PC-9 (cell line): ENCODE data around the gene SHOC2. TPM values are rescaled to one million over a fixed set of nuclear protein-coding genes. Genes with fewer than 3 reads are reported as not detected.

Experiments used
- BruUV-seq: library from RNA; stranded (reverse); fragments of 400-500 nt; replicated peaks from 2 replicates; lab custom pipeline; 2021; lab: Mats Ljungman, UMichigan
- CTCF ChIA-PET: fragments of 300-600 bp; sonication (Branson Sonifier 250); formaldehyde crosslinking; loops from one replicate; lab custom pipeline; 2022; ENCODE audit warnings: antibody characterized with exemption; lab: Charles Lee
- POLR2A ChIA-PET: fragments of 300-600 bp; sonication (Branson Sonifier 250); formaldehyde crosslinking; loops from one replicate; lab custom pipeline; 2022; ENCODE audit warnings: antibody characterized with exemption; ENCODE audit not compliant: unreplicated experiment; lab: Charles Lee
- DNase-seq, 2 experiments: peaks; one replicate each; pipeline versions ENCODE4 v3.0.0 to v3.0.0-alpha.2; 2015 to 2022; ENCODE audit warnings: mixed read lengths in 1 of 2
- H2AFZ ChIP-seq: fragments of 200-600 bp; sonication (generic); 2 replicates; pipeline ENCODE4 v1.8.1; 2017; ENCODE audit warnings: antibody characterized with exemption
- H3F3A ChIP-seq: fragments of 200-600 bp; sonication (generic); 2 replicates; pipeline ENCODE4 v1.8.1; 2017; ENCODE audit warnings: antibody characterized with exemption, mild to moderate bottlenecking, low read depth; ENCODE audit not compliant: insufficient read depth
- H3K27ac ChIP-seq: fragments of 200-600 bp; sonication (generic); 2 replicates; pipeline ENCODE4 v1.6.1; 2016; ENCODE audit warnings: mixed run types
- H3K27me3 ChIP-seq: fragments of 200-600 bp; sonication (generic); 2 replicates; pipeline ENCODE4 v1.6.1; 2016; ENCODE audit warnings: low read depth, mixed run types; ENCODE audit not compliant: insufficient read depth
- H3K36me3 ChIP-seq: fragments of 200-600 bp; sonication (generic); 2 replicates; pipeline ENCODE4 v1.6.1; 2016; ENCODE audit warnings: low read depth, mixed run types
- H3K4me1 ChIP-seq: fragments of 200-600 bp; sonication (generic); replicated peaks from 2 replicates; pipeline ENCODE4 v1.6.1; 2016; ENCODE audit warnings: mixed run types; ENCODE audit not compliant: insufficient read depth
- H3K4me2 ChIP-seq: fragments of 200-600 bp; sonication (generic); 2 replicates; pipeline ENCODE4 v1.6.1; 2017; ENCODE audit warnings: mixed run types
- H3K4me3 ChIP-seq: fragments of 200-600 bp; sonication (generic); 2 replicates; pipeline ENCODE4 v1.6.1; 2016; ENCODE audit warnings: mixed run types
- H3K79me2 ChIP-seq: fragments of 200-600 bp; sonication (generic); 2 replicates; pipeline ENCODE4 v1.6.1; 2017; ENCODE audit warnings: low read depth, mixed run types
- H3K9me2 ChIP-seq: fragments of 200-600 bp; sonication (generic); 2 replicates; pipeline ENCODE4 v1.8.1; 2017; ENCODE audit warnings: mild to moderate bottlenecking; ENCODE audit not compliant: insufficient read depth
- H3K9me3 ChIP-seq: fragments of 200-600 bp; sonication (generic); 2 replicates; pipeline ENCODE4 v1.8.1; 2016; ENCODE audit warnings: low read depth; ENCODE audit not compliant: insufficient read depth
- H4K20me1 ChIP-seq: fragments of 200-600 bp; sonication (generic); 2 replicates; pipeline ENCODE4 v1.8.1; 2017; ENCODE audit not compliant: insufficient read depth
- CTCF ChIP-seq: fragments of 200-600 bp; sonication (generic); conservative IDR thresholded peaks from 2 replicates; pipeline ENCODE4 v1.6.1; 2017; ENCODE audit warnings: mixed run types, antibody characterized with exemption, mild to moderate bottlenecking, moderate library complexity
- EZH2 ChIP-seq: fragments of 200-600 bp; sonication (generic); IDR thresholded peaks from 2 replicates; pipeline ENCODE4 v1.8.0; 2017; ENCODE audit warnings: antibody characterized with exemption, low read depth
- intact Hi-C: fragments of 100-400 bp; cut with micrococcal nuclease; formaldehyde crosslinking; loops from one replicate; pipeline ENCODE4 v1.10.0; 2022; ENCODE audit not compliant: unreplicated experiment
- microRNA-seq: library from miRNA; unstranded; fragments of <30 nt; microRNA quantifications from one replicate; pipeline ENCODE4 v1.2.0, GENCODE V29; 2021; ENCODE audit warnings: borderline number of aligned reads, borderline replicate concordance
- total RNA-seq: library from RNA; stranded (reverse); gene quantifications from 2 replicates; pipeline ENCODE4 v1.2.3, GENCODE V29; 2021

SHOC2 gene
- total RNA-seq, 1 experiment from 2014 or later: 20.2 TPM

- no peak overlapping the region for H3K4me2 ChIP-seq
- ChIA-PET POLR2A (no interaction called here), CTCF (no interaction called here)
- no peaks in the 10 kb centered on the region for H3F3A ChIP-seq
- TF ChIP-seq CTCF (no peak), EZH2 (no peak)
- H3K9me3 ChIP-seq: no peaks in the 10 kb centered on the region
- no TSS peak for BruUV-seq
- H2AFZ ChIP-seq: no peak overlapping the region
- no peaks in the 10 kb centered on the region for H4K20me1 ChIP-seq
- H3K4me3 ChIP-seq: no peak overlapping the region
- H3K36me3 ChIP-seq: no peaks in the 10 kb centered on the region
- H3K79me2 ChIP-seq: no peaks in the 10 kb centered on the region
- no peak for DNase-seq
- no peaks in the 10 kb centered on the region for H3K27me3 ChIP-seq
- no peaks in the 10 kb centered on the region for H3K9me2 ChIP-seq
- intact Hi-C loops: no loop called here
- H3K27ac ChIP-seq: no peak overlapping the region
- no peaks in the 10 kb centered on the region for H3K4me1 ChIP-seq
Observed at GRCh38 chr10:111039522-111039921, 120.1 kb downstream of the SHOC2 start.

- no peaks in the 10 kb centered on the region for H3K27me3 ChIP-seq
- no peaks in the 10 kb centered on the region for H3K36me3 ChIP-seq
- H3K4me1 ChIP-seq: no peaks in the 10 kb centered on the region
- H4K20me1 ChIP-seq: no peaks in the 10 kb centered on the region
- no peak overlapping the region for H3K4me2 ChIP-seq
- no peak for DNase-seq
- H3K79me2 ChIP-seq: no peaks in the 10 kb centered on the region
- intact Hi-C loops: no loop called here
- H3F3A ChIP-seq: no peaks in the 10 kb centered on the region
- no peak overlapping the region for H2AFZ ChIP-seq
- ChIA-PET CTCF (no interaction called here), POLR2A (no interaction called here)
- H3K9me3 ChIP-seq: no peaks in the 10 kb centered on the region
- no peaks in the 10 kb centered on the region for H3K9me2 ChIP-seq
- no TSS peak for BruUV-seq
- H3K4me3 ChIP-seq: no peak overlapping the region
- H3K27ac ChIP-seq: no peak overlapping the region
- no peak for TF ChIP-seq EZH2
- no peak for TF ChIP-seq CTCF
Observed at GRCh38 chr10:111057006-111057405, 137.6 kb downstream of the SHOC2 start.

Small RNA genes within 50 kb of the gene (microRNA-seq; reads per million reads assigned to microRNA genes)
- gene MIR548E: not detected

Other genes with a start within 250 kb of the SHOC2 start
- gene PDCD4, start 47.7 kb upstream of the SHOC2 start, total RNA-seq: 92.4 and 96.4 TPM in 2 replicates
- 8.5 and 14.9 TPM in 2 replicates for gene BBIP1, start 424 bp upstream of the SHOC2 start, total RNA-seq
- gene ADRA2A, start 157.4 kb downstream of the SHOC2 start, total RNA-seq: not detected in 2 replicates